22Rv1 (cell line): ENCODE data around the gene MAN2A2.

Experiments used
- CTCF ChIP-seq: fragments of 450-650 bp; IDR thresholded peaks from 2 replicates; pipeline ENCODE4 v1.5.1; 2017; ENCODE audit warnings: mild to moderate bottlenecking
- ZFX ChIP-seq: fragments of 450-650 bp; IDR thresholded peaks from 2 replicates; pipeline ENCODE4 v1.6.1; 2017; ENCODE audit warnings: antibody characterized with exemption, borderline replicate concordance

DNA sequence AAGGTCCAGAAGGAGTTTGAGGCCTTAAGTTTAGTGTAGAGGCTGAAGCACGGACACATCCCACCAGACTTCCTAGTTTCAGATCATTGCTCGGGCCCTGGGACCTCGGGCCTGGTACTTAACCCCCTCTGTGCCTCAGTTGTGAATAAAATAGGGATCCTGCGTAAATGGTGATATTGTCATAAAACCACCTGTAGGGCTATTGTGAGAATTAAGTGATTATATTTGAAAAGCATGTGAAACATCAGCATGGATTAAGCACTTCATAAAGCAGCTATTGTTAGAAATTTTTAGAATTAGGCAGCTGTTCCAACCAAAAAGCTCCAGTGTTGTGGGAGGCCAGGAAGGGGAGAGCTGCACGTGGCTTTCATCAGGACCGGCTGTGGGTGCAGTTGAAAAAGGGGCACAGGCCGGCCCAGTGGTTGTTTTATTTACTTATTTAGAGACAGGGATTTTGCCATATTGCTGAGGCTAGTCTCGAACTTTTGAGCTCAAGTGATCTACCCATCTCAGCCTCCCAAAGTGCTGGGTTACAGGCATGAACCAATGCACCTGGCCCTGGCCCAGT lies 56.0 kb downstream of the MAN2A2 start:
- TF ChIP-seq CTCF (no peak), ZFX (no peak)
